Measurements from ENCODE around the gene EPG5.

The EPG5 gene

DNA sequence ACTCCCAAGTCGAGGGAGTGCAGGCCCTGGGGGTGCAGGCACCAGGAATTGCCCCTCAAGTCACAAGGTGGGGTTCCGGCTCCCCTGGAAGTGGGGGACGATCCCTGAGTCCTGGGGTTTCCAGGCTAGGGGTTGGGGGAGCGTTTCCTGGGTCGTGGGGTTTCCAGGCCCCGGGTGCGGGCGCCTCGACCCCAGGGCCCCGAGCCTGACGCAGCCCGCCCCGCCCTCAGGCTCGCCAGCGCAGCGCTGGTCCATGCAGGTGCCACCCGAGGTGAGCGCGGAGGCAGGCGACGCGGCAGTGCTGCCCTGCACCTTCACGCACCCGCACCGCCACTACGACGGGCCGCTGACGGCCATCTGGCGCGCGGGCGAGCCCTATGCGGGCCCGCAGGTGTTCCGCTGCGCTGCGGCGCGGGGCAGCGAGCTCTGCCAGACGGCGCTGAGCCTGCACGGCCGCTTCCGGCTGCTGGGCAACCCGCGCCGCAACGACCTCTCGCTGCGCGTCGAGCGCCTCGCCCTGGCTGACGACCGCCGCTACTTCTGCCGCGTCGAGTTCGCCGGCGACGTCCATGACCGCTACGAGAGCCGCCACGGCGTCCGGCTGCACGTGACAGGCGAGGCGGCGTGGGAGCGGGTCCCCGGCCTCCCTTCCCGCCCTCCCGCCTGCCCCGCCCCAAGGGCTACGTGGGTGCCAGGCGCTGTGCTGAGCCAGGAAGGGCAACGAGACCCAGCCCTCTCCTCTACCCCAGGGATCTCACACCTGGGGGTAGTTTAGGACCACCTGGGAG lies 129.7 kb downstream of the EPG5 start:
- TF ChIP-seq EZH2phosphoT487 (conservative IDR thresholded peaks at IDR 0.05; ENCODE audit: low read length), result no peak
- TF ChIP-seq, protein P1, sequence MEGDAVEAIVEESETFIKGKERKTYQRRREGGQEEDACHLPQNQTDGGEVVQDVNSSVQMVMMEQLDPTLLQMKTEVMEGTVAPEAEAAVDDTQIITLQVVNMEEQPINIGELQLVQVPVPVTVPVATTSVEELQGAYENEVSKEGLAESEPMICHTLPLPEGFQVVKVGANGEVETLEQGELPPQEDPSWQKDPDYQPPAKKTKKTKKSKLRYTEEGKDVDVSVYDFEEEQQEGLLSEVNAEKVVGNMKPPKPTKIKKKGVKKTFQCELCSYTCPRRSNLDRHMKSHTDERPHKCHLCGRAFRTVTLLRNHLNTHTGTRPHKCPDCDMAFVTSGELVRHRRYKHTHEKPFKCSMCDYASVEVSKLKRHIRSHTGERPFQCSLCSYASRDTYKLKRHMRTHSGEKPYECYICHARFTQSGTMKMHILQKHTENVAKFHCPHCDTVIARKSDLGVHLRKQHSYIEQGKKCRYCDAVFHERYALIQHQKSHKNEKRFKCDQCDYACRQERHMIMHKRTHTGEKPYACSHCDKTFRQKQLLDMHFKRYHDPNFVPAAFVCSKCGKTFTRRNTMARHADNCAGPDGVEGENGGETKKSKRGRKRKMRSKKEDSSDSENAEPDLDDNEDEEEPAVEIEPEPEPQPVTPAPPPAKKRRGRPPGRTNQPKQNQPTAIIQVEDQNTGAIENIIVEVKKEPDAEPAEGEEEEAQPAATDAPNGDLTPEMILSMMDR (IDR thresholded peaks at IDR 0.05; ENCODE audit: insufficient read depth, low read length, poor library complexity, severe bottlenecking), result no peak
- H3K4me3 ChIP-seq (ENCODE audit: insufficient read depth, low read length, poor library complexity, severe bottlenecking), result no peak overlapping the region
- H3K27me3 ChIP-seq (ENCODE audit: low read length), result no peaks in the 10 kb centered on the region
- no peaks in the 10 kb centered on the region for H3K9me3 ChIP-seq (ENCODE audit: insufficient read depth, low read length)
- no peaks in the 10 kb centered on the region for H3K79me2 ChIP-seq (ENCODE audit: insufficient read depth, low read length)
- H3K27ac ChIP-seq (ENCODE audit: low read depth, low read length), result no peak overlapping the region
- no peak overlapping the region for H2AFZ ChIP-seq (ENCODE audit: low read depth, low read length, severe bottlenecking)
- H3K36me3 ChIP-seq (ENCODE audit: low read length), result no peaks in the 10 kb centered on the region
- no peaks in the 10 kb centered on the region for H3F3A ChIP-seq (ENCODE audit: insufficient read depth)
- no peak overlapping the region for H3K4me2 ChIP-seq (ENCODE audit: low read depth, low read length, poor library complexity, severe bottlenecking)
- H3K9me2 ChIP-seq (replicated peaks; ENCODE audit: insufficient read depth, low read length), result no peaks in the 10 kb centered on the region
- H4K20me1 ChIP-seq (ENCODE audit: low read depth, low read length), result no peaks in the 10 kb centered on the region
- H3K9ac ChIP-seq (ENCODE audit: low read length), result no peak overlapping the region

DNA sequence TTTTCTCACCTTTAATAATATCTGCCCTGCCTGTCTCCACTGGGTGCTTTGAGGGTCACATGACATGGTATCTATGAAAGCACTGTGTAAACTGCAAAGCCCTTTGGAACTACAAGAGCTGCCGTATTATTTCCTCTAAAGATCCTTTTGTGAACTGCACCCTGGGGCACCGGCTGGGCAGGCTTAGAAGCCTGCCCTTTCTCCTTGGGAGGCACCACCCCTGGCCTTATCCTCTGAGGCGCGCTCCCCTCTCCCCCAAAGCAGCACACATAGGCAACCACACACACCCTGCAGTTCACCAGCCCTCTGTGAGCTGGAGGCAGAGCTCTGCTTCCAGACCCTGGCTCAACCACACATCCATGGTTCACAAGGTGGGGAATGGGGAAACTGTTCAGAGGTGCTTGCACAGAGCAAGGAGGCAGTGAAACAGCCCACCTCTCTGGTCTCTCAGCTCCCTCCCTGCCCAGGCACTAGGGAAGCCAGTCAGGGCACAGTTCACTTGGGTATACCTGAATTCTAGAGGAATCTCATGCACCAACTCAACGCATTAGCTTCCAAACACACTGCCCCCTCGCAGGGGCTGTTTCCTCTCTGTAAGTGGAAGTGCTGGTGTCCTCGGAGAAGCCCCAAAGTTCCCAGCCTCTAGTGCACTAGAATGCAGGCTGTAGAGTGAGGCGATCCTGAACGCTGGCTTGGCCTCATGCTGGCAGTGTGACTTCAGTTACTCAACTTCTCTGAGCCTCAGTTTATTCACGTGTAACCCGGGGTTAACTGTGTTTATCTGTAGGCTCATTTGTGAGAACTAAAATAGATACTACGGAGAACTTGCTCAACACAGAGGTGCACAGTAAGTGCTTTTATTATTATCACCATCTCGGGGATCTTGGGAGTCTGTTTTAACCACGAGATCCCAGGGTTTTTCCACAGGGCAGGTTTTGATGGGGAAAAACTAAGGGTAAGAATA lies 130.6 kb downstream of the EPG5 start:
- H3F3A ChIP-seq (ENCODE audit: insufficient read depth), result no peaks in the 10 kb centered on the region
- H3K9me3 ChIP-seq (ENCODE audit: insufficient read depth, low read length), result no peaks in the 10 kb centered on the region
- H3K27ac ChIP-seq (ENCODE audit: low read depth, low read length), result no peak overlapping the region
- H3K27me3 ChIP-seq (ENCODE audit: low read length), result no peaks in the 10 kb centered on the region
- H4K20me1 ChIP-seq (ENCODE audit: low read depth, low read length), result no peaks in the 10 kb centered on the region
- H3K36me3 ChIP-seq (ENCODE audit: low read length), result no peaks in the 10 kb centered on the region
- H3K4me2 ChIP-seq (ENCODE audit: low read depth, low read length, poor library complexity, severe bottlenecking), result no peak overlapping the region
- no peaks in the 10 kb centered on the region for H3K9me2 ChIP-seq (replicated peaks; ENCODE audit: insufficient read depth, low read length)
- H3K9ac ChIP-seq (ENCODE audit: low read length), result no peak overlapping the region
- no peak for TF ChIP-seq EZH2phosphoT487 (conservative IDR thresholded peaks at IDR 0.05; ENCODE audit: low read length)
- TF ChIP-seq, protein P1 (IDR thresholded peaks at IDR 0.05; ENCODE audit: insufficient read depth, low read length, poor library complexity, severe bottlenecking), result no peak
- H2AFZ ChIP-seq (ENCODE audit: low read depth, low read length, severe bottlenecking), result no peak overlapping the region
- no peak overlapping the region for H3K4me3 ChIP-seq (ENCODE audit: insufficient read depth, low read length, poor library complexity, severe bottlenecking)
- no peaks in the 10 kb centered on the region for H3K79me2 ChIP-seq (ENCODE audit: insufficient read depth, low read length)

GRCh38 chr18:45835057-45835636 lies 132.0 kb downstream of the EPG5 start:
- no peak overlapping the region for H2AFZ ChIP-seq (ENCODE audit: low read depth, low read length, severe bottlenecking)
- no peaks in the 10 kb centered on the region for H4K20me1 ChIP-seq (ENCODE audit: low read depth, low read length)
- no peaks in the 10 kb centered on the region for H3K36me3 ChIP-seq (ENCODE audit: low read length)
- H3K27me3 ChIP-seq (ENCODE audit: low read length), result no peaks in the 10 kb centered on the region
- no peak overlapping the region for H3K4me2 ChIP-seq (ENCODE audit: low read depth, low read length, poor library complexity, severe bottlenecking)
- no peaks in the 10 kb centered on the region for H3K9me2 ChIP-seq (replicated peaks; ENCODE audit: insufficient read depth, low read length)
- H3F3A ChIP-seq (ENCODE audit: insufficient read depth), result no peaks in the 10 kb centered on the region
- no peak overlapping the region for H3K27ac ChIP-seq (ENCODE audit: low read depth, low read length)
- H3K79me2 ChIP-seq (ENCODE audit: insufficient read depth, low read length), result no peaks in the 10 kb centered on the region
- no peaks in the 10 kb centered on the region for H3K9me3 ChIP-seq (ENCODE audit: insufficient read depth, low read length)
- TF ChIP-seq, protein P1 (IDR thresholded peaks at IDR 0.05; ENCODE audit: insufficient read depth, low read length, poor library complexity, severe bottlenecking), result no peak
- no peak for TF ChIP-seq EZH2phosphoT487 (conservative IDR thresholded peaks at IDR 0.05; ENCODE audit: low read length)
- no peak overlapping the region for H3K4me3 ChIP-seq (ENCODE audit: insufficient read depth, low read length, poor library complexity, severe bottlenecking)
- H3K9ac ChIP-seq (ENCODE audit: low read length), result no peak overlapping the region
